Keratinocyte (primary cell): ENCODE data around the gene CCDC33.

ENCODE experiments used
- CTCF ChIP-seq, 3 experiments: IDR thresholded peaks in 1 of 3; conservative IDR thresholded peaks in 1 of 3; optimal IDR thresholded peaks in 1 of 3; 2 replicates in 2 of 3; 3 replicates in 1 of 3; pipeline versions ENCODE3 to v1.5.1; 2011; ENCODE audit warnings: low read length in 3 of 3, mild to moderate bottlenecking in 3 of 3, moderate library complexity in 2 of 3, control low read depth in 1 of 3, inconsistent platforms in 1 of 3; ENCODE audit not compliant: insufficient read depth in 2 of 3; ENCODE audit errors: extremely low read depth in 1 of 3
- EZH2 ChIP-seq: IDR thresholded peaks from one replicate; pipeline ENCODE4 v1.6.1; 2012; ENCODE audit warnings: inconsistent platforms, mild to moderate bottlenecking, low read length, moderate library complexity

DNA sequence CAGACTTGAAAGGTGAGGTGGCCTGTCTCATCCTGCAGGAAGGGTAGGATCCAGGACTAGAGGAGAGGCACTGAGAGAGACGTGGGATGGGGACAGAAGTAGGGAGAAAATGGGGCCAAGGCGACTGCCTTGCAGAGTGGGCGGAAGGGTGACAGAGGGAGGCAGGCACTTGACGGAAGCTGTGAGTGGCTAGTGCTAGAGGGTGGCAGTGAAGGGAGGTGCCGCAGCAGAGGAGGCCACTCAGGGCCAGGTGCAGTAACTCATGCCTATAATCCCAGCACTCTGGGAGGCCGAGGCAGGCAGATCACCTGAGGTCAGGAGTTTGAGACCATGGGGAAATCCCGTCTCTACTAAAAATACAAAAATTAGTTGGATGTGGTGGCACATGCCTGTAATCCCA, 7.3 kb downstream of the CCDC33 start:
- no peak for TF ChIP-seq CTCF (optimal IDR thresholded peaks at IDR 0.05 in 1 of 3, IDR thresholded peaks at IDR 0.05 in 1 of 3, conservative IDR thresholded peaks at IDR 0.05 in 1 of 3; ENCODE audit: extremely low read depth in 1 of 3, insufficient read depth in 2 of 3, low read length in 3 of 3)
- TF ChIP-seq EZH2, result no peak
